ENCODE measurements around the gene TSR1. TPM values are rescaled to one million over a fixed set of nuclear protein-coding genes. Genes with fewer than 3 reads are reported as not detected.
"Not testable (repeated sequence)": the region's sequence is repeated elsewhere in the genome, so short reads cannot be mapped to it uniquely, and the experiment has no call there.

Gene TSR1
- total and polyA plus RNA-seq, 9 donors, result 27.4 to 46.0 (median 35.6) TPM

DNA sequence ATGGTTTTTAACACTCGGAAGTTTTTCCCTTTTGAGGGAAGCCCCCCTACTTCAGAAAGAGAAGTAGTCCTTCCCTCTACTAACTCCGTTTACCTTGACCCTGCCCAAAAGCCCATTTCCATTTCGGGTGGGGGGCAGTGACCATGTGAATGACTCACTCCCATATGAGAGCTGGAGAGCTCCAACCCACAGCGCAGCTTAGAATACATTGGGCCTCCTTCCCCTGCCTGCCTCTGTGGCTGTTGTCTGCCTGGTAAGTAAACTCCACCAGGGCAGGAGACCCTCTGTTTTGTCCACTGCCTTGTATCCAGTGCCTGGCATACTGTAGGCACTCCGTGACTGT is 2.0 kb upstream of the TSR1 start:
- 0% methylated on average over 2 of the region's 5 CpGs for WGBS (ENCODE audit: insufficient coverage)
- Histone ChIP-seq H3K9me3 (replicated peaks; ENCODE audit: control insufficient read depth, low read depth, low read length) (no peaks in the 10 kb centered on the region), H3K27me3 (ENCODE audit: control insufficient read depth, insufficient read depth, low read length) (no peaks in the 10 kb centered on the region), H3K4me3 (ENCODE audit: low read length) (peak overlapping the region; percentile 80), H3K27ac (ENCODE audit: low read length) (peak overlapping the region; percentile 67), H3K4me1 (ENCODE audit: control insufficient read depth, insufficient read depth, low read length) (peaks cover 20% of the 10 kb centered on the region), H3K36me3 (ENCODE audit: control insufficient read depth, insufficient read depth, low read length) (peaks cover 29% of the 10 kb centered on the region)
- peak; percentile 27 for DNase-seq

- Histone ChIP-seq H3K4me1 (ENCODE audit: control insufficient read depth, insufficient read depth, low read length) (peaks cover 20% of the 10 kb centered on the region), H3K9me3 (replicated peaks; ENCODE audit: control insufficient read depth, low read depth, low read length) (no peaks in the 10 kb centered on the region), H3K27me3 (ENCODE audit: control insufficient read depth, insufficient read depth, low read length) (no peaks in the 10 kb centered on the region), H3K4me3 (ENCODE audit: low read length) (peak overlapping the region; percentile 80), H3K36me3 (ENCODE audit: control insufficient read depth, insufficient read depth, low read length) (peaks cover 29% of the 10 kb centered on the region), H3K27ac (ENCODE audit: low read length) (peak overlapping the region; percentile 67)
- DNase-seq, result peak; percentile 65
- under 1% methylated on average over 86 of the region's 92 CpGs for WGBS (ENCODE audit: insufficient coverage)
These were observed 1.5 kb upstream of the TSR1 start for GRCh38 chr17:2337544-2338314.

GRCh38 chr17:2336852-2337543 is 741 bp upstream of the TSR1 start, which contains the start of gene SGSM2:
TSS of gene SGSM2 (plus strand) at chr17:2337501. CDS start at chr17:2337689, 188 bp downstream.
- peak; percentile 81 for DNase-seq
- under 1% methylated on average over 77 of the region's 77 CpGs for WGBS (ENCODE audit: insufficient coverage)
- H3K27ac ChIP-seq (ENCODE audit: low read length), result peak within 1 kb of the TSS; percentile 95

DNA sequence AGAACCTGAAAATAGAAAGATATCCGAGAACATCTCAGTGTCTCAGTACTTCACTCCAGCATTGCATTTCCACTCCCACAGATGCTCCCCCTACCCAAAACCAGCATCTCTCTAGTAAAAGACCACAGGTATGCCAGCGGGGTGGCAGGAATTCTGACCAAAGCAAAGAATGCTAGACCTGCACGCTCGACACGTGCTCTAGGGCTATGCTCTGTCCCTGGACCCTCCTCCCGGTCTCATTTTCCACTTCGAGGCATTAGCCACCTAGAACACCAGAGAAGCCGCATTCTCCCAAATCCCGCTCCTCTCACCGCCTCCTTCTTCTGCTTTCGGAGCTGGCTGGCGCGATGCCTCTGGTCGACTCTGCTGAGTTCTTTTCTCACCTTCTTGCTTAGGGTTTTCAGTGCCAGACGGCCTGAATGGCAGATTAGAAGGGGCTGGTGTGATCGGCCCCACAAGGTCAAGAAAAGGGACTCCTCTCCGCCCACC is 487 bp downstream of the TSR1 start:
- DNase-seq, result peak; percentile 32
- H3K27me3 ChIP-seq (ENCODE audit: control insufficient read depth, insufficient read depth, low read length), result no peaks in the 10 kb centered on the region
- peaks cover 20% of the 10 kb centered on the region for H3K4me1 ChIP-seq (ENCODE audit: control insufficient read depth, insufficient read depth, low read length)
- H3K27ac ChIP-seq (ENCODE audit: low read length), result peak overlapping the region; percentile 21
- peak overlapping the region; percentile 80 for H3K4me3 ChIP-seq (ENCODE audit: low read length)
- peaks cover 43% of the 10 kb centered on the region for H3K36me3 ChIP-seq (ENCODE audit: control insufficient read depth, insufficient read depth, low read length)
- H3K9me3 ChIP-seq (replicated peaks; ENCODE audit: control insufficient read depth, low read depth, low read length), result no peaks in the 10 kb centered on the region
- 6% methylated on average over 7 of the region's 17 CpGs for WGBS (ENCODE audit: insufficient coverage)

More at GRCh38 chr17:2336852-2337543, 741 bp upstream of the TSR1 start, which contains the start of gene SGSM2:
- no peaks in the 10 kb centered on the region for H3K9me3 ChIP-seq (replicated peaks; ENCODE audit: control insufficient read depth, low read depth, low read length)
- peaks cover 20% of the 10 kb centered on the region for H3K4me1 ChIP-seq (ENCODE audit: control insufficient read depth, insufficient read depth, low read length)
- peaks cover 35% of the 10 kb centered on the region for H3K36me3 ChIP-seq (ENCODE audit: control insufficient read depth, insufficient read depth, low read length)
- H3K4me3 ChIP-seq (ENCODE audit: low read length), result peak within 1 kb of the TSS; percentile 80
- no peaks in the 10 kb centered on the region for H3K27me3 ChIP-seq (ENCODE audit: control insufficient read depth, insufficient read depth, low read length)

- peaks cover 80% of the 10 kb centered on the region for H3K36me3 ChIP-seq (ENCODE audit: control insufficient read depth, insufficient read depth, low read length)
- no peaks in the 10 kb centered on the region for H3K9me3 ChIP-seq (replicated peaks; ENCODE audit: control insufficient read depth, low read depth, low read length)
- no peak for DNase-seq
- no peak overlapping the region for H3K27ac ChIP-seq (ENCODE audit: low read length)
- no peak overlapping the region for H3K4me3 ChIP-seq (ENCODE audit: low read length)
- H3K4me1 ChIP-seq (ENCODE audit: control insufficient read depth, insufficient read depth, low read length), result peaks cover 8% of the 10 kb centered on the region
- H3K27me3 ChIP-seq (ENCODE audit: control insufficient read depth, insufficient read depth, low read length), result no peaks in the 10 kb centered on the region
- 100% methylated on average over 2 of the region's 3 CpGs for WGBS (ENCODE audit: insufficient coverage)
These were observed 5.0 kb downstream of the TSR1 start for GRCh38 chr17:2331303-2331702.

- Histone ChIP-seq H3K4me1 (ENCODE audit: control insufficient read depth, insufficient read depth, low read length) (no peaks in the 10 kb centered on the region), H3K27ac (ENCODE audit: low read length) (no peak overlapping the region), H3K9me3 (replicated peaks; ENCODE audit: control insufficient read depth, low read depth, low read length) (no peaks in the 10 kb centered on the region), H3K4me3 (ENCODE audit: low read length) (no peak overlapping the region), H3K27me3 (ENCODE audit: control insufficient read depth, insufficient read depth, low read length) (no peaks in the 10 kb centered on the region), H3K36me3 (ENCODE audit: control insufficient read depth, insufficient read depth, low read length) (peaks cover 64% of the 10 kb centered on the region)
- no peak for DNase-seq
- 100% methylated on average over 1 of the region's 2 CpGs for WGBS (ENCODE audit: insufficient coverage)
These were observed 12.5 kb downstream of the TSR1 start for GRCh38 chr17:2323629-2324314.

- Histone ChIP-seq H3K4me3 (ENCODE audit: low read length) (no peak overlapping the region), H3K27ac (ENCODE audit: low read length) (no peak overlapping the region), H3K4me1 (ENCODE audit: control insufficient read depth, insufficient read depth, low read length) (no peaks in the 10 kb centered on the region), H3K9me3 (replicated peaks; ENCODE audit: control insufficient read depth, low read depth, low read length) (no peaks in the 10 kb centered on the region), H3K36me3 (ENCODE audit: control insufficient read depth, insufficient read depth, low read length) (peaks cover 47% of the 10 kb centered on the region), H3K27me3 (ENCODE audit: control insufficient read depth, insufficient read depth, low read length) (no peaks in the 10 kb centered on the region)
- WGBS (ENCODE audit: insufficient coverage), result no CpG with 5 or more reads among the region's 1 CpG
- DNase-seq, result no peak
These were observed 14.9 kb downstream of the TSR1 start for GRCh38 chr17:2321399-2321798.

- H3K9me3 ChIP-seq (replicated peaks; ENCODE audit: control insufficient read depth, low read depth, low read length), result no peaks in the 10 kb centered on the region
These were observed 17.2 kb downstream of the TSR1 start for GRCh38 chr17:2319051-2319450.

GRCh38 chr17:2317796-2318195 is 18.5 kb downstream of the TSR1 start:
- DNase-seq, result no peak
- no peaks in the 10 kb centered on the region for H3K27me3 ChIP-seq (ENCODE audit: control insufficient read depth, insufficient read depth, low read length)
- no peak overlapping the region for H3K27ac ChIP-seq (ENCODE audit: low read length)
- H3K36me3 ChIP-seq (ENCODE audit: control insufficient read depth, insufficient read depth, low read length), result peaks cover 16% of the 10 kb centered on the region
- H3K9me3 ChIP-seq (replicated peaks; ENCODE audit: control insufficient read depth, low read depth, low read length), result no peaks in the 10 kb centered on the region
- H3K4me3 ChIP-seq (ENCODE audit: low read length), result no peak overlapping the region
- H3K4me1 ChIP-seq (ENCODE audit: control insufficient read depth, insufficient read depth, low read length), result no peaks in the 10 kb centered on the region
- 94% methylated on average over 3 of the region's 3 CpGs for WGBS (ENCODE audit: insufficient coverage)

More at GRCh38 chr17:2319051-2319450, 17.2 kb downstream of the TSR1 start:
- Histone ChIP-seq H3K4me3 (ENCODE audit: low read length) (no peak overlapping the region), H3K27ac (ENCODE audit: low read length) (no peak overlapping the region), H3K36me3 (ENCODE audit: control insufficient read depth, insufficient read depth, low read length) (peaks cover 28% of the 10 kb centered on the region), H3K4me1 (ENCODE audit: control insufficient read depth, insufficient read depth, low read length) (no peaks in the 10 kb centered on the region), H3K27me3 (ENCODE audit: control insufficient read depth, insufficient read depth, low read length) (no peaks in the 10 kb centered on the region)
- no peak for DNase-seq

GRCh38 chr17:2316916-2317205 is 19.4 kb downstream of the TSR1 start:
- H3K4me1 ChIP-seq (ENCODE audit: control insufficient read depth, insufficient read depth, low read length); DNase-seq; H3K9me3 ChIP-seq (replicated peaks; ENCODE audit: control insufficient read depth, low read depth, low read length); H3K36me3 ChIP-seq (ENCODE audit: control insufficient read depth, insufficient read depth, low read length); H3K27ac ChIP-seq (ENCODE audit: low read length); H3K4me3 ChIP-seq (ENCODE audit: low read length); H3K27me3 ChIP-seq (ENCODE audit: control insufficient read depth, insufficient read depth, low read length): not testable (repeated sequence)
- 94% methylated on average over 2 of the region's 7 CpGs for WGBS (ENCODE audit: insufficient coverage)

Data from muscle of leg (tissue), 11 donors.